SJSA1 (cell line): Measurements from ENCODE around the gene PIAS1. TPM values are rescaled to one million over a fixed set of nuclear protein-coding genes. Genes with fewer than 3 reads are reported as not detected.
A peak's percentile ranks its signal among the peaks of the same experiment; 100 is the strongest.

ENCODE experiments used
- DNase-seq, 2 experiments: peaks; one replicate each; pipeline ENCODE4 v3.0.0-alpha.2; 2015 to 2020; ENCODE audit warnings: low spot score in 2 of 2, low read depth in 1 of 2
- H3K27ac ChIP-seq: fragments of 250-450 bp; sonication (Bioruptor Pico); 2 replicates; pipeline ENCODE4 v1.5.1; 2020; ENCODE audit warnings: mild to moderate bottlenecking, moderate library complexity
- H3K27me3 ChIP-seq: fragments of 250-450 bp; sonication (Bioruptor Pico); replicated peaks from 2 replicates; pipeline ENCODE4 v1.5.1; 2020; ENCODE audit warnings: mild to moderate bottlenecking, moderate library complexity
- H3K36me3 ChIP-seq: fragments of 250-450 bp; sonication (Bioruptor Pico); 2 replicates; pipeline ENCODE4 v1.5.1; 2020; ENCODE audit warnings: mild to moderate bottlenecking
- H3K4me1 ChIP-seq: fragments of 250-450 bp; sonication (Bioruptor Pico); replicated peaks from 2 replicates; pipeline ENCODE4 v1.6.1; 2021; ENCODE audit warnings: mild to moderate bottlenecking
- H3K4me3 ChIP-seq: fragments of 250-450 bp; sonication (Bioruptor Pico); 2 replicates; pipeline ENCODE4 v1.5.1; 2020; ENCODE audit warnings: mild to moderate bottlenecking
- H3K9me3 ChIP-seq: fragments of 250-450 bp; sonication (Bioruptor Pico); replicated peaks from 2 replicates; pipeline ENCODE4 v1.5.1; 2020; ENCODE audit warnings: mild to moderate bottlenecking
- total RNA-seq: library from RNA; depleted of rRNA; stranded (reverse); fragments of >200 nt; shearing (Covaris generic); gene quantifications from 2 replicates; pipeline ENCODE4 v1.2.3, GENCODE V29; 2014

The PIAS1 gene
- total RNA-seq, 1 experiment from 2014 or later, result 21.2 TPM

DNA sequence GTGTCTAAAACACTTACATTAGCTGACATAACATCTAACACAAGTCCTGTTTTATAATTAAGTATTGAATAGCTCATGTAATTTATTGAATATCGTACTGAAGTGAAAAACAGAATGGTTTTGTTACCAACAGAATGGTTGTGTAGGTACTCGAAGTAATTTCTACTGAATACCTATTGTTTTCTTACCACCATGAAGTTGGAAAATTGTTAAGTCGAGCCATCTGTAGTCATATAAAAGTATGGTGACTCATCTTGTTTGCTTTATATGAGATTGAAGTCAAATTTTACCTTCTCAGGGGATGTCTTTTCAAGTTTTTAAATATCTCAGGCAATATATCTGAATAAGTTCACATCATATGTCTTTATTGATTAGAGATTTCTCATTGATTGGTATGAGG lies 37.6 kb downstream of the PIAS1 start:
- H3K4me3 ChIP-seq, result no peak overlapping the region
- H3K27me3 ChIP-seq, result no peaks in the 10 kb centered on the region
- DNase-seq, result peak in 1 of 2 experiments; percentile 7

DNA sequence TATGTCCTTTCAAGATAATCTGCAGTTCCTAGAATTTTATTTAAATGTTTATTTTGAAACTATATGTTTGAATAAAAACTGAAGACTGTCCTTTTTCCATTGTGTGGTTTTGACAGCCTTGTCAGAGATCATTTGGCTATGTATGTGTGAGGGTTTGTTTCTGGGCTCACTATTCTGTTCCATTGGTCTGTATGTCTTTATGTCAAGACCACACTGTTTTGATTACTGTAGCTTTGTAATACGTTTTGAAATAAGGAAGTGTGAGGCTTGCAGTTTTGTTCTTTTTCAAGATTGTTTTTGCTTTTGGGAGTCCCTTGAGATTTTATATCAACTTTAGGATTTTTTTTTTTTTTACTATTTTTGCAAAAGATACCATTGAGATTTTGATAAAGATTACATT lies 42.0 kb downstream of the PIAS1 start:
- Histone ChIP-seq H3K4me3 (no peak overlapping the region), H3K36me3 (peaks cover 17% of the 10 kb centered on the region), H3K4me1 (no peaks in the 10 kb centered on the region), H3K27me3 (no peaks in the 10 kb centered on the region), H3K27ac (no peak overlapping the region), H3K9me3 (no peaks in the 10 kb centered on the region; the same call in 1 of the 2 replicates)
- no peak for DNase-seq

More for the DNA sequence above, 37.6 kb downstream of the PIAS1 start:
- Histone ChIP-seq H3K36me3 (peaks cover 26% of the 10 kb centered on the region), H3K27ac (no peak overlapping the region), H3K9me3 (no peaks in the 10 kb centered on the region; the same call in 1 of the 2 replicates), H3K4me1 (no peaks in the 10 kb centered on the region)

DNA sequence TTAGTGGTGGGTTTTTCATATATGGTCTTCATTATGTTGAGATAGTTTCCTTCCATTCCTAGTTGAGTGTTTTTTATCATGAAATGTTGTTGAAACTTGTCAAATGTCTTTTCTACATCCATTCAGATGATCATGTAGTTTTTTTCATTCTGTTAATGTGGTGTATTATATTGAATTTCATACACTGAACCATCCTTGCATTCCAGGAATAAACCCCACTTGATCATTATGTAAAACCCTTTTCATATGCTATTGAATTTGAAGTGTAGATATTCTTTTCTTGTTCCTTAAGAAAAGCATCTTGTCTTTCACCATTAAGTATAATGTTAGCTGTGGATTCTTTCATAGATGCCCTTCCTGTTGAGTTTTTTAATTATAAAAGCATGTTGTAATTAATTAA lies 42.9 kb downstream of the PIAS1 start:
- Histone ChIP-seq H3K4me3 (no peak overlapping the region), H3K36me3 (peaks cover 17% of the 10 kb centered on the region)
- DNase-seq, result no peak

DNA sequence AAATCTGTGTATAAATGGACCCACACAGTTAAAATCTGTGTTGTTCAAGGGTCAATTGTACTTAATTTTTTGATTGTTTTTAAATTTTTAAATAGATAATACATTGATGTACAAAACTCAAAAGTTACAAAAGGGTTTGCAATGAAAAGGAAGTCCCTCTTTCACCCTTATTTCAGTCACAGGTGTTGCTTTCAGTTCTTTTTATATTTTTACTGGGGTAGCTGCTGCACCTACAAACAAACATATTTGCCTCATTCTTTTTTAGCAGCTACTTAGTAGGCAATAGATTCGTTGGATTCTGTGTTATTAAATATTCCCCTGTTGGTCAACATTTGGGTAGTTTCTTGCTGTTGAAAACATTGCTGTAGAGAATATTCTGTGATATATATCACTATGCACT lies 44.4 kb downstream of the PIAS1 start:
- Histone ChIP-seq H3K36me3 (peaks cover 21% of the 10 kb centered on the region), H3K27ac (no peak overlapping the region), H3K4me1 (no peaks in the 10 kb centered on the region), H3K4me3 (no peak overlapping the region), H3K27me3 (no peaks in the 10 kb centered on the region), H3K9me3 (peaks cover under 1% of the 10 kb centered on the region; the same call in 1 of the 2 replicates)
- no peak for DNase-seq

More for the DNA sequence above, 42.9 kb downstream of the PIAS1 start:
- no peak overlapping the region for H3K27ac ChIP-seq
- H3K4me1 ChIP-seq, result no peaks in the 10 kb centered on the region
- no peaks in the 10 kb centered on the region for H3K27me3 ChIP-seq
- H3K9me3 ChIP-seq, result no peaks in the 10 kb centered on the region; the same call in 1 of the 2 replicates

DNA sequence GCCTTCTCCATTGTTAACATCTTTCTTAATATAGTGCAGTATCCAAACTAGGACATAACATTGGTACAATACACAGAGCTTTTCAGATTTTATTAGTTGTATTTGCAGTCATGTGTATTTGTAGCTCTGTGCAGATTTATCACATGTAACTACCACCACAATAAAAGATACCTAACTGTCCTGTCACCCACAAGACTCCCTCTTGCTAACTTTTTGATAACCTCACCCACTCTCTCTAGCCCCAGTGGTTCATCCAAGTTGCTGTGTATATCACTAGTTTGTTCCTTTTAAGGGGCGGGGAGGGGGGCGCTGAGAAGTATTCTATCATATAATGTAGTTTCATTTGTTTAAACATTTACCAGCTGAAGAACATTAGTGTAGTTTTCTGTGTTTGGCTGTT lies 46.1 kb downstream of the PIAS1 start:
- no peak for DNase-seq
- H3K4me3 ChIP-seq, result no peak overlapping the region
- H3K36me3 ChIP-seq, result peaks cover 24% of the 10 kb centered on the region
- H3K27ac ChIP-seq, result no peak overlapping the region
- H3K27me3 ChIP-seq, result no peaks in the 10 kb centered on the region
- peaks cover 2% of the 10 kb centered on the region; the same call in 1 of the 2 replicates for H3K9me3 ChIP-seq
- H3K4me1 ChIP-seq, result no peaks in the 10 kb centered on the region

DNA sequence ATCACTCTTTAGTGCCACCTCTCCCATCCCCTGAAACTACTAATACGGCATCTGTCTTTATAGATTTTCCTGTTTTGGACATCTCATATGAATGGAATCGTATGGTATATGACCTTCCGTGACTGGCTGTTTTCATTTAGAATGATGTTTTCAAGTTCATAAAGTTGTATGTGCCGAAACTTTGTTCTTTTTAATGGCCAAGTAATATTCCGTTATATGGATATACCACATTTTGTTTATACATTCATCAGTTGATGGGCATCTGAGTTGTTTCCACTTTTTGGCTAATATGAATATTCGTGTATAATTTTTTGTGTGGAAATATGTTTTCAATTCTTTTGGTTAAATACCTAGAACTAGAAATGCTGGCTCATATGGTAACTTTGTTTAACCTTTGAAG lies 49.5 kb downstream of the PIAS1 start:
- Histone ChIP-seq H3K27me3 (no peaks in the 10 kb centered on the region), H3K4me1 (peaks cover 8% of the 10 kb centered on the region), H3K4me3 (no peak overlapping the region), H3K36me3 (peaks cover 15% of the 10 kb centered on the region), H3K27ac (no peak overlapping the region), H3K9me3 (0 out of 2 replicates have a peak, but pooled peaks cover 2% of the 10 kb centered on the region)
- no peak for DNase-seq

DNA sequence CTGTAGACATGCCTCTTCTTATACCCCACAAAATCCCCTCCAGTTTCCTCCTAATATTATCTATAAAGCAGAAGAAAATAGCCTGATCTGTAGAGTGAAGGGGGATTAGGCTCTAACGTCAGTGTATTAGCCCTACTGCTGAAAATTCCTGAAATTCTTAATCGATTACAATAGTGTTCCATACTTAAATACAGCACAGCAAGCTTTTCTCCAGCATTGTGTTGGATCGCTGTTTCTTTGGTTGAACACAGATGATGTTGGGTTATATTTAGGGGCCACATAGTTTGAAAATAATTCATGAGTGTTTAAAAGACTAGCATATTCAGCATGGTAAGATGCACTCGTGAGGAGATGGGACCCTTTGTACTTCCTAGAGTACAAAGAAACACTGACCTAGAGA lies 52.5 kb downstream of the PIAS1 start:
- peaks cover 8% of the 10 kb centered on the region for H3K4me1 ChIP-seq
- H3K9me3 ChIP-seq, result 0 out of 2 replicates have a peak, but pooled peaks cover 2% of the 10 kb centered on the region
- H3K27ac ChIP-seq, result no peak overlapping the region
- no peak overlapping the region for H3K4me3 ChIP-seq
- H3K36me3 ChIP-seq, result peaks cover 15% of the 10 kb centered on the region
- no peaks in the 10 kb centered on the region for H3K27me3 ChIP-seq
- DNase-seq, result peak in 1 of 2 experiments; percentile 9

DNA sequence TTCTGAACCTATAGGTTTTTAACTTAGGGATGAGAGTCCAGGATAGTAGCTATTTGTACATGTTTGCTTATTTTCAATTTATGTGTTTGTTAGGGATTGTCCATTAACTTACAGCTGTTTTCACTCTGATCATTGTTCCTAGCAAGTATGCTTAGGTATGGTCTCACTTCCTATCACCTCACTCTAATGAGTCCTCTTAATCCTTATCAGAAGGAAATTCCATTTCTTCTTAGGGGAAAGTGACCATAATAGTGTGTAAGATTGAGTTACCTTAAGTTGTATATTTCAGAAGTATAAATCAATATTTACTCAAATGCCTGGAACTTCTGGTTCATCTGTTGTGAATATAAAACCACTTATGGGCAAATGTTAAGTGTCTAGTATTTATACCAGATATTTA lies 53.0 kb downstream of the PIAS1 start:
- peaks cover 8% of the 10 kb centered on the region for H3K4me1 ChIP-seq
- peaks cover 15% of the 10 kb centered on the region for H3K36me3 ChIP-seq
- no peak for DNase-seq
- H3K9me3 ChIP-seq, result 0 out of 2 replicates have a peak, but pooled peaks cover 2% of the 10 kb centered on the region
- no peaks in the 10 kb centered on the region for H3K27me3 ChIP-seq
- H3K27ac ChIP-seq, result no peak overlapping the region
- H3K4me3 ChIP-seq, result no peak overlapping the region

DNA sequence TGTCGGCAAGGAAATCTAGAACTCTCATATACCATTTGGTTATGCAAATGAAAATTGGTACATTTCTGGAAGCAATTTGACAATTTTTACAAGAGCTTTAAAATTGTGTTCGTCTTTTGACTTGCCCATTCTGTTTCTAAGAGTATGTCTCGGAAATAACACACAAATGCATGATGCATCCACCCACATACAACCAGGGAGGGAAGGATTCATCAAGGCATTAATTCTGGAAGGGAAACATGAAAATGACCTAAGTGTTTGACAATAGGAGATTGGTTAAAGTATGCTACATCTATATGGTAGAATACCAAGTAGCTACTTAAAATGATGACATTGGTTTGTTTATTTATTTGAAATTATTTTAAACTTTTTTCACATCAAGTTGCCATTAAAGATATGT lies 58.6 kb downstream of the PIAS1 start:
- no peak for DNase-seq
- H3K27ac ChIP-seq, result no peak overlapping the region

DNA sequence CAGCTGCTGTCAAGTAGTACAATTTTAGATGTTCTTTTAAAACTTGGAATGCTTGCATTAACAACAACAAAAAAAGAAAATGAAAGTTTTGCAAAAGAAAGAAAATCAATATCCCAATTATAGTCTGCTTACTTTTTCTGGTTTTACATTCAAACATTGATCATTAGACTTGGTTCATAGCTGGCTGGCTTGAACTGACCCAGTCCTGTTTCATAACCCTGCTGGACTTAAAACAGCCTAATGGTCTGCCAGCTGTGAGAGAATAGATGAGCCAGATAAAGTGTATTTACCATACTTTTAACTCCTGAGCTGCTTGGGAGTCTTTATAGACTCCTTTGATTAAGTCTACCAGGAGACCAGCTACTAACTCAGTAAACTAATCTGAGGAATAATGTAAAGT lies 59.2 kb downstream of the PIAS1 start:
- DNase-seq, result peak in 1 of 2 experiments; percentile 12
- Histone ChIP-seq H3K27me3 (no peaks in the 10 kb centered on the region), H3K4me1 (peaks cover 11% of the 10 kb centered on the region), H3K27ac (no peak overlapping the region), H3K36me3 (no peaks in the 10 kb centered on the region), H3K9me3 (no peaks in the 10 kb centered on the region), H3K4me3 (no peak overlapping the region)

More for the DNA sequence above, 58.6 kb downstream of the PIAS1 start:
- Histone ChIP-seq H3K36me3 (0 out of 2 replicates have a peak, but pooled peaks cover 3% of the 10 kb centered on the region), H3K4me3 (no peak overlapping the region), H3K9me3 (no peaks in the 10 kb centered on the region), H3K4me1 (peaks cover 11% of the 10 kb centered on the region), H3K27me3 (no peaks in the 10 kb centered on the region)

DNA sequence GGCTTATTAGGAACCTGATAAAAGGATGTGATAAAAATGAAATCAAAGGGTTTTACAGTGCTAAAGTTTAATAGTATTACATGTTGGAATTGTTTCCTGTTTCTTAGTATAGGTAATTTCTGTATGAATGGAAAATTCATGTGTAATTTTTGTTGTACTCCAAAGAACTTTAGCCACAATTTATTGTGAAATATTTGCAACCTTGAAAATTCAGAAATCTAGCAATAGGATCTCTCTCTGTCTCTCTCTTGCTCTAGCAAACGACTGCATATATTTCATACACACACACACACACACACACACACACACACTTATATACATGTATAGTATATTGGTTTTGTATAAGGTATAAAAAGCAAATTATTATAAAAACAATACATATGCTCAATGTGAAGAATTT lies 59.6 kb downstream of the PIAS1 start:
- DNase-seq, result no peak
- Histone ChIP-seq H3K4me1 (peaks cover 11% of the 10 kb centered on the region), H3K27me3 (no peaks in the 10 kb centered on the region), H3K36me3 (no peaks in the 10 kb centered on the region), H3K27ac (no peak overlapping the region), H3K9me3 (no peaks in the 10 kb centered on the region), H3K4me3 (no peak overlapping the region)

DNA sequence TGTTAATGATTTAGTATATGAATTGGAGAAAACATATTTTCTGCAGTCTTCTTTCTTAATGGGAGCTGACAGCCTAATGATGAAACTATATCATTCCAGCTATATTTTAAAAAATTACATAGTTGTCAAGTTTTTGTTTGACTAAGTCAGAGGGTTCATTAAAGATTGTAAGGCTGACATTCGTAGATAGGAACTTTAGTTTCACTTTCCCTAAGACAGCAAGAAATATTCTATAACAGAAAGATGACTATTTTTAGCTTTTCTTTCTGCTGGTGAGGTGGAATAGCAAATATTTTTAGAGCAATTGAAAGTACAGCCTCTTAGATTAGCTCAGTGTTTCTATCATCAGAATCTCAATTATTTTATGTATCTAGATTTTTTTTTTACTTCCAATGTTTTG lies 60.2 kb downstream of the PIAS1 start:
- Histone ChIP-seq H3K9me3 (no peaks in the 10 kb centered on the region), H3K36me3 (no peaks in the 10 kb centered on the region), H3K27ac (peak overlapping the region; percentile 12; the same call in 1 of the 2 replicates), H3K4me1 (peaks cover 11% of the 10 kb centered on the region), H3K27me3 (no peaks in the 10 kb centered on the region), H3K4me3 (peak overlapping the region; percentile 19)
- peak in 1 of 2 experiments; percentile 32 for DNase-seq

DNA sequence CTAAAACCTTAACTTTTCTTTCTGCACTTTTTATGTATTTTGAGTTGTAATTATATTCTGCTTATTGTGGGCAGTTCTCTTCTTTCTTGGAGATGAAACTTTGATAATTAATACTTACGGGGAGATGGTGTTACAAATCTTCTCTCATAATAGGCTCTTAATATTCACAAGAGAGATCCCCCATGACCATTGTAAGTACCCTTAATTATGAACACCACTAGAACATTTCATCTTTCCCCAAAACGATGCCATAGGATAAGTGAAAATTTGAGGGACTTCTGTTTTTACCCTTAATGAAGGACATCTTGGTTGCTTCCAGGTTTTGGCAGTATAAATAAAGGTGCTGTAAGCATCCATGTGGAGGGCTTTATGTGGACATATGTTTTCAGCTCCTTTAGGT lies 60.7 kb downstream of the PIAS1 start:
- Histone ChIP-seq H3K4me1 (peaks cover 11% of the 10 kb centered on the region), H3K9me3 (no peaks in the 10 kb centered on the region), H3K27me3 (no peaks in the 10 kb centered on the region), H3K36me3 (no peaks in the 10 kb centered on the region), H3K4me3 (peak overlapping the region; percentile 19), H3K27ac (no peak overlapping the region; the same call in 1 of the 2 replicates)
- peak in 1 of 2 experiments; percentile 16 for DNase-seq

DNA sequence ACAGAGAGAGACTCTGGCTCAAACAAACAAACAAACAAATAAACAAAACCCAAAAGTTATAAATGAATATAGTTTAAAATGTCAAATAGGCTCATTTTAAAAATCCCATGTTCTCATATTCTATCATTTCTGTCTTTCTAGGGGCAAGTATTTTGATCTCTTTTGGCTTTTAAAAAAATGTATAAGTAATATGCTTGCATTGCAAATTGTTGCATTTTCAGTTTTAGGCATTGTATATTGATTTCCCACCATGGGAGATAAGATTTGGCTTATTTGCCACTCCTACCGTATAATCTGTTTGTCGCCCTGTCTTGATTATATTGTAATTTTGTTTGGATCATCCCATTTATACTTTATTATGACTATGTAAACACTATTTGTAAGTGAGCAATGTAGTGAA lies 70.6 kb downstream of the PIAS1 start:
- no peak for DNase-seq
- Histone ChIP-seq H3K9me3 (no peaks in the 10 kb centered on the region), H3K36me3 (no peaks in the 10 kb centered on the region), H3K4me1 (no peaks in the 10 kb centered on the region; the same call in 1 of the 2 replicates), H3K27ac (no peak overlapping the region), H3K27me3 (no peaks in the 10 kb centered on the region), H3K4me3 (no peak overlapping the region)

DNA sequence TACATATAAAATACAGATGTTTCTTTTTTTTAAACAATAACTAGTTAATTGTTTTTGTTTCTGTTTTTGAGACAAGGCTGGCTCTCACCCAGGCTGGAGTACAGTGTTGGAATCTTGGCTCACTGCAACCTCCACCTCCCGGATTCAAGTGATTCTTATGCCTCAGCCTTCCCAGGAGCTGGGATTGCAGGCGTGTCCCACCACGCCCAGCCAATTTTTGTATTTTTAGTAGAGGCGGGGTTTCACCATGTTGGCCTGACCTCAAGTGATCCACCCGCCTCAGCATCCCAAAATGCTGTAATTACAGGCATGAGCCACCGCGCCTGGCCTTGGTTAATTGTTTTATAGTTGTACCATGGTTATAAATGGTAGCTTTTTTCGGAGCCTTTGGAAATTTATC lies 72.3 kb downstream of the PIAS1 start:
- DNase-seq, result no peak
- Histone ChIP-seq H3K4me3 (no peak overlapping the region), H3K36me3 (no peaks in the 10 kb centered on the region), H3K27ac (no peak overlapping the region), H3K27me3 (no peaks in the 10 kb centered on the region), H3K9me3 (no peaks in the 10 kb centered on the region), H3K4me1 (no peaks in the 10 kb centered on the region)
